Measurements from ENCODE around the gene SPRR1A. TPM values are rescaled to one million over a fixed set of nuclear protein-coding genes. Genes with fewer than 3 reads are reported as not detected.

Gene SPRR1A
- total and polyA plus RNA-seq, 12 donors, result not detected

DNA sequence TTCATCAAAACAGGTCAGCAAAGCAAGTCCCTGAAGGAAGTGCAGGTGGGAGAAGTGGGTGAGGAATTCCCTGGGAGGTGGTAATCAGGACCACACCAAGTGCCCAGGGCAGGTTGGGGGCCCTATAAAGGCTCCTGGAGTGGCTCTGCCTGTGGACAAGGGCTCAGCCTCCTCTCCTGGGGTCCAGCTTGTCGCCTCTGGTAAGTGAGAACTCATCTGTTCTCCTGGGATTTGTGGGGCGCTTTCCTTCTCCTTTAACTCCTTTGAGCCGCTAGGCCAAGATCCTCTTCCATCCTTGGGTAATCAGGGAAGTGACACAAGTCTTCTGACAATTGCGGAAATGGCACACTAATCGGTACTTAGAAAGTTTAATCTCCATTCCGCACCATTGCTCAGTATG lies 13.4 kb upstream of the SPRR1A start, which contains the start of gene SPRR4:
SPRR4 (plus strand) TSS at position 154 of the 400 bp plus-strand sequence. CDS start 1,243 bp downstream, outside the sequence.
- DNase-seq, result no peak
- no peak within 1 kb of the TSS for H3K27ac ChIP-seq
- ATAC-seq, result no peak
- TF ChIP-seq, protein P1, sequence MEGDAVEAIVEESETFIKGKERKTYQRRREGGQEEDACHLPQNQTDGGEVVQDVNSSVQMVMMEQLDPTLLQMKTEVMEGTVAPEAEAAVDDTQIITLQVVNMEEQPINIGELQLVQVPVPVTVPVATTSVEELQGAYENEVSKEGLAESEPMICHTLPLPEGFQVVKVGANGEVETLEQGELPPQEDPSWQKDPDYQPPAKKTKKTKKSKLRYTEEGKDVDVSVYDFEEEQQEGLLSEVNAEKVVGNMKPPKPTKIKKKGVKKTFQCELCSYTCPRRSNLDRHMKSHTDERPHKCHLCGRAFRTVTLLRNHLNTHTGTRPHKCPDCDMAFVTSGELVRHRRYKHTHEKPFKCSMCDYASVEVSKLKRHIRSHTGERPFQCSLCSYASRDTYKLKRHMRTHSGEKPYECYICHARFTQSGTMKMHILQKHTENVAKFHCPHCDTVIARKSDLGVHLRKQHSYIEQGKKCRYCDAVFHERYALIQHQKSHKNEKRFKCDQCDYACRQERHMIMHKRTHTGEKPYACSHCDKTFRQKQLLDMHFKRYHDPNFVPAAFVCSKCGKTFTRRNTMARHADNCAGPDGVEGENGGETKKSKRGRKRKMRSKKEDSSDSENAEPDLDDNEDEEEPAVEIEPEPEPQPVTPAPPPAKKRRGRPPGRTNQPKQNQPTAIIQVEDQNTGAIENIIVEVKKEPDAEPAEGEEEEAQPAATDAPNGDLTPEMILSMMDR (IDR thresholded peaks at IDR 0.05), result no peak
- H3K27me3 ChIP-seq, result peaks cover 0 to 11% (median 2%) of the 10 kb centered on the region in 7 donors
- WGBS, 2 donors, result 80 to 88% methylated on average over 6 of the region's 6 CpGs
- H3K4me1 ChIP-seq, result no peaks in the 10 kb centered on the region
- H3K36me3 ChIP-seq, result no peaks in the 10 kb centered on the region
- no peaks in the 10 kb centered on the region for H3K9me3 ChIP-seq
- intact Hi-C loops (cut with DNase I), result no loop called here
- H3K4me3 ChIP-seq, result no peak within 1 kb of the TSS

DNA sequence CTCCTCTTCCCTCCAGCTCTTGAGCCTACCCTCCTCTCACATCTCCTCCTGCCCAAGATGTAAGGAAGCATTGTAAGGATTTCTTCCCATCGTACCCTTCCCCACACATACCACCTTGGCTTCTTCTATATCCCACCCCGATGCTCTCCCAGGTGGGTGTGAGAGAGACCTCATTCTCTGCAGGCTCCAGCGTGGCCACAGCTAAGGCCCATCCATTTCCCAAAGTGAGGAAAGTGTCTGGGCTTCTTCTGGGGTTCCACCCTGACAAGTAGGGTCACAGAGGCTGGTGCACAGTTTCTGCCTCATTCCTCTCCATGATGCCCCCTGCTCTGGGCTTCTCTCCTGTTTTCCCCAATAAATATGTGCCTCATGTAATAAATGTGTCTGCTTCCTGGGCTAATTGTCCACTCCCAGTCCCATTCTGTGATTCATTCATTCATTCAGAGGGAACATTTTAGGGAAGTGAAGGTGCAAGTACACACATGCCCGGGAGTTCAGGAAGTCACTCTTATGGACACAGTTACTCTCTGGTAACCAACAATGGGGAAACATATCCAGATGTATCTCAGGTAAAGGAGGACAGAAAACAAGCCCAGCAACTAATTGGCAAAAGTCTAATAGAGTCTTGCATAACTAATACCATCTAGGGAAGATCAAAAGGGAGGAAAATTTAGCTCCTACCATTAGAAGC lies 11.5 kb upstream of the SPRR1A start:
- DNase-seq, result no peak
- WGBS, 2 donors, result 74 to 80% methylated on average over 4 of the region's 4 CpGs
- Histone ChIP-seq H3K27me3 (peaks cover 0 to 11% (median 0%) of the 10 kb centered on the region in 7 donors), H3K36me3 (no peaks in the 10 kb centered on the region), H3K27ac (no peak overlapping the region), H3K4me1 (no peaks in the 10 kb centered on the region), H3K9me3 (no peaks in the 10 kb centered on the region), H3K4me3 (no peak overlapping the region)
- TF ChIP-seq, protein P1 (IDR thresholded peaks at IDR 0.05), result no peak
- intact Hi-C loops (cut with DNase I), result no loop called here
- ATAC-seq, result no peak

DNA sequence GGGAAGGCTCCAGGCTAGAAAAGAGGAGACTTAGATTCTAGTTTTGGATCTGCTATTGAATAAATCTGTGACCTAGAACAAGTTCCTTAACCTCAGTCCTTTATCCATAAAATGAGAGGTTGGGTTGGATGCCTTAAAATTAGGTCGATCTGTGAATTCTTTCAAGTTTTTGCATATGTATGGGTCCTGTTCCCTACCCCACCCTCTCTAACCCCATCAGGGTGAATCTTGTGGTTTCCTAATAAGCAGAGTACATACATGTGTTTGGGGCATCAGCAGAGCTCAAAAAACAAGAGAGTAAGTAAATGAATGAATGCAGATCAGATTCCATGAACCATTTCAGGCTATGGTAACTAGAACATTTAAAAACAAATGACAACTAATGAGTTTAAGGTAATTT lies 7.2 kb upstream of the SPRR1A start:
- H3K4me1 ChIP-seq, result no peaks in the 10 kb centered on the region
- H3K27ac ChIP-seq, result no peak overlapping the region
- intact Hi-C loops (cut with DNase I), result no loop called here
- peaks cover 0 to 12% (median 0%) of the 10 kb centered on the region in 7 donors for H3K27me3 ChIP-seq
- 70 to 79% methylated on average over 1 of the region's 1 CpG for WGBS, 2 donors
- H3K4me3 ChIP-seq, result no peak overlapping the region
- ATAC-seq (no peak), DNase-seq (no peak)
- H3K9me3 ChIP-seq, result no peaks in the 10 kb centered on the region
- TF ChIP-seq, protein P1 (IDR thresholded peaks at IDR 0.05), result no peak
- H3K36me3 ChIP-seq, result no peaks in the 10 kb centered on the region

DNA sequence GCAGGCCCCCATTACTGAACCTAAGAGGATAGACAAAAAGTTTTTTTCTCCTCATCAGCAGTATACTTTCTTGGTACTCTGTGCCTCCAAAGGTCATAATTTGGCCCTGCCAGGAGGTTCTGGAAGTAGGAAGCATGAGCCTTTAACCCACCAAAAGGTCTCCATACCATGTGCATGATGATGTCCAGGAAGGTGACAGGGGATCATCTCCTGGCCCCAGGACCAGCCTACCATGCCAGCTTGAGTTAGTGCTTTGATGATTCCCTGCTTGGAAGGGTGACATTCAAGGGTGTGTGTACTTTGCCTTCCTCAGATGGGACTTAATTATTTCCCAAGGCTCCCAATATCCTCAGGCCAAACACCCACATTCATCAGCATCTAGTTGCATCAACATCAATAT lies 6.3 kb upstream of the SPRR1A start:
- Histone ChIP-seq H3K36me3 (no peaks in the 10 kb centered on the region), H3K27me3 (peaks cover 0 to 13% (median 4%) of the 10 kb centered on the region in 7 donors), H3K4me3 (no peak overlapping the region), H3K9me3 (no peaks in the 10 kb centered on the region), H3K27ac (no peak overlapping the region), H3K4me1 (no peaks in the 10 kb centered on the region)
- DNase-seq (no peak), ATAC-seq (no peak)
- TF ChIP-seq, protein P1 (IDR thresholded peaks at IDR 0.05), result no peak
- intact Hi-C loops (cut with DNase I), result no loop called here
